Activated CD8-positive, alpha-beta memory T cell treated with anti-CD3 and anti-CD28 coated beads, Interleukin-2, amount 50 U/mL, for 1 hour (primary cell): ENCODE results near the gene PDSS1.
"Not testable (repeated sequence)": the region's sequence is repeated elsewhere in the genome, so short reads cannot be mapped to it uniquely, and the experiment has no call there.

Source experiments
- DNase-seq: peaks from one replicate; pipeline ENCODE4 v3.0.0-alpha.2; 2020; ENCODE audit errors: extremely low read depth

Gene PDSS1

DNA sequence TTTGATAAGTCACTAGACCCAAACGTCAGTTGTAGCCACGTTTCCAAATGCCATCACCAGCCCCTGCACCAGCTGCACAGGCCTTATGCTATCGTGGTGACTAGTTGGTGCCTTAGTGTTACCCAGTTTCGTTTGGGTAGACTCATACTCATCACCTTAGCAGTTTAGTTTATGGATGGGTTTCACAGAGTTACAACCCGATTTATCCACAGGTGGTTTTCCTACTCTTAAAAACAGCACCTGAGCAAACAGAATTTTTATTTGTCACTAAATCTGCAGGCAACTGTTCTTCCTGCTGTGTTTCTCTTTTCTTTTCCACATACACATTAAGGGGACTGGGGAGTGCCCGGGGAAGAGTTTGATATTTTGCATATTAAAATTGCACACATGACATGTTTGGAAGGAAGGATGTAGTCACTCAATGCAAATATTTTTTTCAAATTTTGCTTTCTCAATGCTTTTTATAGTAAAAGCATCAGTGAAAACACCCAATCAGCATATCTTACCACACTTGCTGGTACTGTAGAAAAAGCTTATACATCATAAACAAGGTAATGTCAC, 41.6 kb downstream of the PDSS1 start:
- DNase-seq, result no peak

DNA sequence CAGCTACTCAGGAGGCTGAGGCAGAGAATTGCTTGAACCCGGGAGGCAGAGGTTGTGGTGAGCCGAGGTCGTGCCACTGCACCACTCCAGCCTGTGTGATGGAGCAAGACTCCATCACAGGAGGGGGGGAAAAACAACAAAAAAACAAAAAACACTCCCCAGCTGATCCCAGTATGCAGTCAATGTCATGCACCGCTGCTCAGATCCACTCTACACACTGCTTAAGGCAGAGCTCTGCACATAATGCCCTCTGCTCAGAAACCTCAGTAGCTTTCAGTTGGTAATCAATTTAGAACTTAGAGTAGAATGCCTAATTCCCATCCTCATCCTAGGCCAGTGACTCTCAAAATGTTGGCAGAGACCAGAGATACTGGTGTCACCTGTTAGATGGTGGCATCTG, 43.9 kb downstream of the PDSS1 start:
- DNase-seq, result no peak

DNA sequence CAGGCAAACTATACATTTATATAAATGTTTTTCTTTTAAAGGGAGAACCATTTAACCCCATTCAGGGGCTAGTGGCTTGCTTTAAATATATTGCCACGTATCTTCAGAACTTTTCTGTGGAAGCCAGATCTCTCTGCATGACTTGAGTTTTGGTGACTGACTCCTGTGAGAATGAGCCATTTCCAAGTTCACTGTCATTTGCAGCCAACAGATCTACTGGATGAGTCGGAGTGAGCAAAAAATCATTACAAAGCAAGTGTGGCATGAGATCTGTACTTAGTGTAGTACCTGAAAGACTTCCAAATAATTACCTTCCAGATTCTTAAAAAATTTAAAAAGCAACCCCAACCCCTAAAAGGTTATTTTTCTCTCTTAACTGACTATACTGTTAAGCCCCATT, 45.6 kb downstream of the PDSS1 start:
- DNase-seq, result no peak

DNA sequence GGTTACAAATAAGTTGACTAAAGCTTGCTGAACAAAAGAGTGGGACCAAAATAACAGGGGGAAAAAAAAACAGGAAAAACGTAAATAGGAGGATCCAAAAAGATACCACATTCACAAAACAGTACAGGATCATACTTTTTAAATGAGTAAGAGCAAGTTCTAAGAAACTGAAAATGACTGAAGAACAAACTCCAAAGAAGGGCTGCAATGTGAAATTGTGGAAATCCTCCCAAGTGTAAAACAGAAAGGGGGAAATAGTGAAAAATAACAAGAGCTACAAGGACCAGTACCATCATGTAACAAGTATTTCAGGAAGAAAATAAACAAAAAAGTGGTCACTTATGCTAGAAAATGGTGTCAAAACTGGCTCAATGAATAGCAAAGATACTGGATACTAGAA, 46.3 kb downstream of the PDSS1 start:
- DNase-seq, result no peak

DNA sequence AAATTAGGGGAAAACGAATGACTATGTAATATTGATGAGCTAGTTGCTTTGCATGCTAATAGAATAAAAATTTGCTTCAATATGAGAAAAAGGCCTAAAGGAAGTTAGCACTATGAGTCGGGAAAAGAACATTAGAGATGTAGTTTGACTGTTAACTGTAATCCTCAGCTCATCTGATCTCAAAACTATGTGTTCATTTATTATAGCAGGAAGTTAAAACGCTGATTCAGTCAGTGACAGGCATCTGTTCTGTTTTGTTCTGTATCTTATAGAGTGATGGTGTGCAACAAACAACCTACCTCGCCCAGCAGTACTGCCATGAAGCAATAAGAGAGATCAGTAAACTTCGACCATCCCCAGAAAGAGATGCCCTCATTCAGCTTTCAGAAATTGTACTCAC, 48.6 kb downstream of the PDSS1 start:
- DNase-seq, result no peak

DNA sequence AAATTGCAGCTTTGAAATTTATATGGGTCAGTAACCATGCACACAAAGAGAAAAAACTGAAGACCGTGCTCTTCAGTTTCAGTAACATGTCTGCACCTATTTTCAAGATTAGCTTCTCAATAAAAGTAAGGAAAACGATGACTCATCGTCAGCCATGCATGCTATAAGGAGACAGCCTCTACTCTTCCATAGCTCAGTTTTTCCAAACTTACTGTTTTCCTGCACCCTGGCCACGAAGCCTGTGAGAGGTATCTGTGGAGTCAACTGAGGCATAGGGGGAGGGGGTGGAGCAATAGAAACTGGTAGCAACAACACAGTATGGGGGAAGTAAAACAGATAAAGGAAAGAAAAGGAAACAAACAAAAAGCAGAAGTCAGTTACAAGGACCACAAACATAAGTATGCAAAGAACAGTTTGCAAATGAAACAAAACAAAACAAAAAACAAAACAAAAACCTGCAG, 58.0 kb downstream of the PDSS1 start:
- no peak for DNase-seq

DNA sequence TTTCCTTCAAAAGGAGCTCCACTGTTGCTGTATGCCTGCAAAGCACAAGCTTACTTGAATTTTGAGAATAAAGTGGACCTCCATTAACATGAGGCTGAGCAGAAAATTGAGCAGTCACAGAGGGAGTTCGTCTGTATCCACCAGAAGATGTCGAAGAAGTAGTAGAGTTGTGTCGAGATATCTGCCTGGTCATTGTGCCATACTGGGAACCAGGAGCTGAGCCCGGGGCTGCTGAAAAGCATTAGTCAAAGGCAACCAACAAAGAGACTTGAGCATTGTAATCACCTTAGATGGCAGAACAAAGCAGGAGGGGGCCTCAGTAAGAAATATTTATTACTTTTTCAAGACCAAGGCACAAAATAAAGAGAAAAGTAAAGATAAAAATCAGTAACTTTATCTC, 61.5 kb downstream of the PDSS1 start:
- DNase-seq, result no peak

DNA sequence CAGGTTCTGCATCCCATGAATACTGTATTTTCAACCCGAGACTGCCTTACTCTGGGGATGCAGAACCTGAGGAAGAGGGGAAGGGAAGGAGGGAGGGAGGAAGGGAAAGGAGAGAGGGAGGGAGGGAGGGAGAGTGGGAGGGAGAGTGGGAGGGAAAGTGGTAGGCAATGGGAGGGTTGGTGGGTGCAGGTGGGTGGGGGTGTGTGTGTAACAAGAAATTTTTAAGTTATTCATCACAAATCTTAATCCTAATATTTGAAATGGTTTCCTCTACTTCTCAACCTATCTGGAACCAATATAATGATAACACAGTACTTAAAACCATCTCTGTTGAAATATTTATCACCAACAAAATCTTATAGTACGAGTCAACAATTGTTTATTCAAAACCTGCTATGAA, 68.0 kb downstream of the PDSS1 start:
- no peak for DNase-seq

DNA sequence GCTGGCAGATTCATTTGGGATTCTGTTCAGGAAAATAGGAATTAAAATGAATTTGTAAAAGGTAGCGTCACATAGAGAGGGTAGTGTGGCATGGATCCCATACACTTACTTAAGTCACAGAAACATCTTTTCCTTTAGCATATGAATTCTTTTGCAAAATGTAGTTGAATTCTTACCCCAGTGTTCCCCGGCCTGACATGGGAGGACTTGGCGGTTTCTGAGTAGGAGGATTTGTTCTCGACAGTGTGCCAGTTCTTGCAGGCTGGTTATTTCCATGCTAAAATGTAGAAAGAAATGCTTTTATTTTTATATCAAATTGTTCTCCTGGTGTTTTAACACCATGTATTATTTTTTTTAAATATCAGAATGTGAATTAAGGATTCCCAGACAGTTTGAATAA, 72.6 kb downstream of the PDSS1 start:
- no peak for DNase-seq

DNA sequence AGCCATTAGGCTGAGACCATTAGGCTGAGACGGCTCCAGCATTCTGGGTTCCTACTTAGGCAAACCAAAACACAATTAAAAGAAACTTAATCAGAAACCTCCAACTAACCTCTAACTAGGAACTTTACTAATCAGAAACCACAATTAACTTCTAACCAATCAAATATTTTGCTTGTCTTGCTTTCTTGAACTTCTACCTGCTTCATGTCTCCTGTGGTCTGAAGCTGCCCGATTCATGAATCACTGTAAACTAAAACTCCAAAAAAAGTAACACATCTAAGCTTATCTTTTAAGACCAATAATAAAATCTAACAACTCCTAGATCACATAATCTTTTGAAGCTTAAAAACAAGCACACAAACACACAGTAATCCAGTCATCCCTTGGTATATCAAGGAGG, 76.1 kb downstream of the PDSS1 start:
- no peak for DNase-seq

DNA sequence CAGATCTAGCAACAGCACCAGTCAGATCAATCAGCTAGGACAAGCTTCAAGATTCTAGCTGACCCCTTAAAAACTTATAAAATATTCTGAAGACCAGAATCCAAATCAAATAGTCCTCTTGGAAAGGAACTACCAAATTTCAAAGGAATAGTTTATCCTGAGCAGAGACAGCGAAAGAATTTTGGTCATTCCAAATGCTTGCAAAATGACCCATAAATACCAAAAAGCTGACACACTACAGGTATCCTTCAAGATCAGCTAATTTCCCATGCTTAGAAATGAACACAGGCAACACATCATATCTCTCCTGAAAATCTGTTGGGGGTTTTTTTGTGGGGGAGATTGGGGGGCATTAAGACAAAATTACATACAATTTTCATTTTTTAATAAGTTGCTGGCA, 78.8 kb downstream of the PDSS1 start:
- no peak for DNase-seq

DNA sequence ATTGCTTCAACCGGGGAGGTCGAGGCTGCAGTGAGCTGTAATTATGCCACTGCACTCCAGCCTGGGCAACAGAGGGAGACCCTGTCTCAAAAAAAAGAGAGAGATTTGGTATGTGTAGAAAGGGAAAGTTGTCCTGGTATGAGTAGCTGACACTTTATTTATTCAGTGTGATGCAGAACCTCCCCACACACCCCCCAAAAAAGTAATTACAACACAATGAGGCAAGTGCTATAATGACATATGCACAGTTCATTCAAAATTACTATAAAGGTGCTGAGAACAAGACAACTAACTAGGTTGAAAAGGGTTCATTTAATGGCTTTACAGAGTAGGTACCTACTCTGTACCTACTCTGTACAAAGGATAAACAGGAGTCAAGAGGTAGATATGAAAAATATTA, 80.2 kb downstream of the PDSS1 start:
- no peak for DNase-seq

DNA sequence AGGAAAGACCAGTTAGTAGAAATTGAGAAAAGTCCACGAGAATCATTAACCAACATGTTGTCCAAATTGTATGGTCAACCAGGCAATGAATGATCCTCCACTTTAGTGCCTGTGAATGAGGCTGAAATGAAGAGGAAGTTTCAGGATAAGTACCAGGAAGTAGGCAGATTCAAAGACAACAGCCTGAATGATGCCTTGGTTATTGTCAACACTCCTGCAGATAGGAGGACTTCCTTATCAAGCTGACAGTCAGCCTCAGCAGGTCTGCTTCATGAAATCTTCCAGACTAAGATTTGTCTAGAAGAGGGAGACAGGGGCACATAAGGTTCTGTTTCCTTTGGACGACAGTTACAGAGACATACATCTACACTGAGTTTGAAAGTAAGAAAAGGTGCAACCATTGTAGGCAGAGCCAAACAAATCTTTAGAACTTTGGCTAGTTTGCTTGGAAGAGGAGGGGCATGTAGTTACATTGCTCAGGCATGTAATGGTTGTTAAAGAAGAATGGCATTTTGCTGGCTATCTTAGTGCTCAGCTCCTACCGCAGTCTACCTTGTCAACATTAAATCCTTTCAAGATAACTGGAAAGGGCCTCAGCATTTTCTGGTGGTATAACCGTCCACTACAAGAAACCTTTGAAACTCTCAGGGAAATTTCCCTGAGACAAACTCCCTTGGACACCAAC, 81.8 kb downstream of the PDSS1 start:
- no peak for DNase-seq

DNA sequence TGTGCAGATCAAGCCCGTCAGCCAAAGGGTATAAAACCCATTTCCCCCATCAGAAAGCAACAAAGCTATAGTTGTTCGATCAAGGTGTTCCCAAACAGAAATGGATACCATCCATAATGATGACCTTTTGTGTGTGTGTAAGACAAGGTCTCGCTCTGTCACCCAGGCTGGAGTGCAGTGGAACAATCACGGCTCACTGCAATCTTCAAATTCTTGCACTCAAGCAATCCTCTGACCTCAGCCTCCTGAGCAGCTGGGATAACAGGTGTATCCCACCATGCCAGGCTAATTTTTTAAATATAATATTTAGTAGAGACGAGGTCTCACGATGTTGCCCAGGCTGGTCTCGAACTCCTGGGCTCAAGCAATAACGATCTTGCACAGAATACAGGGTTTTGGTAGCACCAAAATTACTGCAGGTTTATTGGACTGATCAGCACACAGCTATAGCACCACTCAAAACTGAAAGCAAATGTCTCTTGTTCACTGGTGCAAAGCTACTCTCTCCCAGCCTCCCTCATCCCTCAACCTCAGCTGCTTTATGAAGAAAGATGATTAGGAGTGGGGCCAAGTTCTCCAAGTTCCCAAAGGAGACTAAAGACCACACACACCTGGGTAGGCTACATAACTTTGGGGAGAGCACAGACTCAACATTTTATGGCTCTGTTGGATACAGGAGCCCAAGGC, 82.7 kb downstream of the PDSS1 start:
- no peak for DNase-seq

DNA sequence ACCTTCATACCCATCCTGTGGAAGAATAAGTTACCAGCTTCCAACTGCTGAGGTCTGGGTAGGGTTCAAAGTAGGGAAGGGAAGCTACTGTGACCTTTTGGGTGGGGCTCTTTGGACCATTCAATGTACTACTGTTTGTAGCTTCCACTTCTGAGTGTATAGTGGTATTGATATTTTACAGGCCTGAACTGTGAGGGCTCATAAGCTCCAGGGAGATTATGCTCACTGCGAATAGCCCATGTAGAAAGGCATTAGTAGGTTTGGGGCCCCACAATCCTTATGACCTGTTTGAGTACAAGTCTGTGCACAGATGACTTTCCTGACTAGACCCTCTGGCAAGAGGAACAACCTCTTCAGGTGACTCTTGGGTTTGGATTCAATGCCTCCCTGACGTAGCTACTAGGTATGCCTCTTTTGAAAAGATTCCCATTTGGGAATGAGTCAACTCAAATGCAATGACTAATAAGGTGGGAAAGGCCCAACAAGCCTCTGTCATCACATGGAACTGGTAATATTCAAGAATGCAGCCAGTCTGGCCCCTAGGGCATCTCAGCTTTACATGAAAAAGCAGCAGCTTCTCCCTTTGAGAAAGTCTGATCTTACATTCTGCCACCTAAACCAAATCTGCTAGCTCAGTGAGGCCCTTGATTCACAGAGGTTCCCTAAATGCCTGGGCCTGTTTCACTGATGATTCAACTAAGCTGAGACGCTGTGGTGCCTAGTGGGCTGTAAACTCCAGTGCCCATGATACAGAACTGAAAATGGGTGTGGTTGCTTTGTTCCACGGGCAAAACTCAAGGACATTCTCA, 83.5 kb downstream of the PDSS1 start:
- DNase-seq, result no peak

DNA sequence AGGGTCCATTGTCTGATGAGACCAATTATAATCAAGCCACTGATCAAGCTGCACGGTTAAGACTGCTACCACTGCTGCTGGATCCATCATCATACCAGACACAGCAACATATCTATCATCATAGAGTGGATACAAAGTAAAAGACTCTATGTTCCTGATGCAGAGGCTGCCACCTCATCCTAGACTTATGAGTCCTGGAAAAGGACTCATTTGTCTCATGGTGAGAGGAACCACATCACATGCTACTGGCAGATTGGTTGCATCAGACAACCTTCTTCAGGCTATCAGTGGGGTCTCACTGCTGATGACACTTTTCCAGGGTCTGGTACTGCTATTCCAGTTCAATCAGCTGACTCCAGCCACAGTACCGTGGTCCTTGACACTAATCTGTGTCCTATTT, 84.3 kb downstream of the PDSS1 start:
- DNase-seq, result no peak

DNA sequence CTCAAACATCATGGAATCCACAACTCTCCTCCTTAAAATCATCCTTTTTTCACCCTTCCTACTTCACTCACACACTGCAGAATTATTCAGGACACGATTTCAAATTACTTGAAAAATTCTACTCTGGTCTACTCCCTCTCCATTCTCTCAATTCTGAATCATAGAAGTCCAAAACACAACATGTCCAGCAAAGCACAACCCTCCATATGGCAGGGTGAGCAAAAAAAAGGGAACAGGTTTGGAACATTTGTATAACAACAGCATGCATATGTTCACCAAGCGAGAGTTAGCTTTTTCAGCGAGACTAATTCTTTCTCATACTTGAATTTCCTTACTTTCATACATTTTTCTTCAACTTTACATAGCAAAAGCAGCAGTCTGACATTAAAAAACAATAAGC, 89.9 kb downstream of the PDSS1 start:
- DNase-seq, result no peak

DNA sequence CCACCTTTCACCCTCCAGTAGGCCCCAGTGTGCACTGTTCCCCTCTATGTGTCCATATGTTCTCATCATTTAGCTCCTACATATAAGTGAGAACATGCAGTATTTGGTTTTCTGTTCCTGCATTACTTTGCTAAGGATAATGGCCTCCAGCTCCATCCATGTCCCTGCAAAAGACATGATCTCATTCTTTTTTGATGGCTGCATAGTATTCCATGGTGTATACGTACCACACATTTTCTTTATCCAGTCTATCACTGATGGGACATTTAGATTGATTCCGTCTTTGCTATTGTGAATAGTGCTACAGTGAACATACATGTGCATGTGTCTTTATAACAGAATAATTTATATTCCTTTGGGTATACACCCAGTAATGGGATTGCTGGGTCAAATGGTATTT, 92.3 kb downstream of the PDSS1 start:
- DNase-seq, result not testable (repeated sequence)

DNA sequence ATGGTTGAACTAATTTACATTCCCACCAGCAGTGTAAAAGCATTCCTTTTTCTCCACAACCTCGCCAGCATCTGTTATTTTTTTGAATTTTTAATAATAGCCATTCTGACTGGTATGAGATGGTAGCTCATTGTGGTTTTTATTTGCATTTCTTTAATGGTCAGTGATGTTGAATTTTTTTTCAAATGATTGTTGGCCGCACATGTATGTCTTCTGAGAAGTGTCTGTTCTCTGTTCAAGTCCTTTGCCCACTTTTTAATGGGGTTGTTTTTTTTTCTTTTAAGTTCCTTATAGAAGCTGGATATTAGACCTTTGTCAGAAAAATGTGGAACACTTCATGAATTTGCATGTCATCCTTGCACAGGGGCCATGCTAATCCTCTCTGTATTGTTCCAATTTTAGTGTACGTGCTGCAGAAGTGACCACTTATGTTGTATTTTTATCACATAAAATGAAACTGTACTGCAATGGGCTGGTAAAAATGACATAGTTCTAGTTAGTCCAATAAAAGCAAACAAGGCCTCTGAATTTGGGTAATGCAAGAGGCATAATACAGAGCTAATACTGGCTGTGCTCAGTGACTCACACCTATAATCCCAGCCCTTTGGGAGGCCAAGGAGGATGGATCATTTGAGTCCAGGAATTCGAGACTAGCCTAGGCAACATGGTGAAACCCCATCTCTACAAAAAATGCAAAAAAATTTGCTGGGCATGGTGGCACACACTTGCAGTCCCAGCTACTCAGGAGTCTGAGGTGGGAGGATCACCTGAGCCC, 92.9 kb downstream of the PDSS1 start:
- DNase-seq, result no peak

DNA sequence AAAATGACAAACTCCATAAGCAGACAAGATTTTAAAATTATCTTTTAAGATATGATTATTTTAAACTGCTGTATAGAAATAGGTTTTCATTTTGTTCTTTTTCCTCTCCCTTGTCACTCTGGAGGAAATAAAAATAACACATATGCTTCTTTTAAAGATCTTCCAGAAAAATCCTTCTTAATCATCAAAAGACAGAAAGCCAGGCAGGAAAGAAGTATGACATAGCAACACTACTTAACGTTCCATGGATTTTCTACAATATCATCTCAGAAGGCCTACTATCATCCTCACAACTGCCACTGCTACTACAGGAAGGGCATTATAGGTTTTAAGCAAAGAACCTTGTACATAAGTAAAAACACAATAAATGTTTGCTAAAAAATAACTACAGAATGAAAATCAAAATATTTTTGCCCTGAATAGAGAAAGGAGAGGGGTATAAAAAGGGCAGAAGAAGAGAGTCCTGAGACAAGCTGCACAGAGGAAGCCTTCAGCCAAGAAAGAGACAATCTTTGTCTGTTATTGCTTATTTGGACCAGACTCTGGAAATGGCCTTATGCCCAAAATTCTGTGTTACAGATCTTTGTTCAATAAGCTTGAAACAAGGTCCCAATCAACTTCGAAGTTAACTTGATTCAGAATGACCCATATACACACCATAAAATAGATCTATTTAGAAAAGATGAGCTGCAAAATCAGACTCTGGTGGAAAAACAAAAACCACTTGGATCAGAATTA, 95.4 kb downstream of the PDSS1 start:
- DNase-seq, result no peak
